Activated T-cell treated with anti-CD3 and anti-CD28 coated beads, Interleukin-2, amount 50 U/mL, for 24 hours (primary cell): ENCODE measurements around the gene TBX1.

Experiments
- DNase-seq: peaks from one replicate; pipeline ENCODE4 v3.0.0-alpha.2; 2020
- H3K27ac Mint-ChIP-seq: 2 replicates; pipeline ENCODE4 v1.8.0; 2020; ENCODE audit warnings: mild to moderate bottlenecking, mixed read lengths
- H3K27me3 Mint-ChIP-seq: 2 replicates; pipeline ENCODE4 v1.8.0; 2020; ENCODE audit warnings: mixed read lengths
- H3K36me3 Mint-ChIP-seq: 2 replicates; pipeline ENCODE4 v1.8.0; 2020; ENCODE audit warnings: low read depth, mixed read lengths
- H3K4me1 Mint-ChIP-seq: 2 replicates; pipeline ENCODE4 v1.8.0; 2020; ENCODE audit warnings: low read depth, mixed read lengths
- H3K4me3 Mint-ChIP-seq: 2 replicates; pipeline ENCODE4 v1.8.0; 2020; ENCODE audit warnings: mild to moderate bottlenecking, moderate library complexity, mixed read lengths
- H3K9me3 Mint-ChIP-seq: 2 replicates; pipeline ENCODE4 v1.8.0; 2020; ENCODE audit warnings: mixed read lengths

Gene TBX1

DNA sequence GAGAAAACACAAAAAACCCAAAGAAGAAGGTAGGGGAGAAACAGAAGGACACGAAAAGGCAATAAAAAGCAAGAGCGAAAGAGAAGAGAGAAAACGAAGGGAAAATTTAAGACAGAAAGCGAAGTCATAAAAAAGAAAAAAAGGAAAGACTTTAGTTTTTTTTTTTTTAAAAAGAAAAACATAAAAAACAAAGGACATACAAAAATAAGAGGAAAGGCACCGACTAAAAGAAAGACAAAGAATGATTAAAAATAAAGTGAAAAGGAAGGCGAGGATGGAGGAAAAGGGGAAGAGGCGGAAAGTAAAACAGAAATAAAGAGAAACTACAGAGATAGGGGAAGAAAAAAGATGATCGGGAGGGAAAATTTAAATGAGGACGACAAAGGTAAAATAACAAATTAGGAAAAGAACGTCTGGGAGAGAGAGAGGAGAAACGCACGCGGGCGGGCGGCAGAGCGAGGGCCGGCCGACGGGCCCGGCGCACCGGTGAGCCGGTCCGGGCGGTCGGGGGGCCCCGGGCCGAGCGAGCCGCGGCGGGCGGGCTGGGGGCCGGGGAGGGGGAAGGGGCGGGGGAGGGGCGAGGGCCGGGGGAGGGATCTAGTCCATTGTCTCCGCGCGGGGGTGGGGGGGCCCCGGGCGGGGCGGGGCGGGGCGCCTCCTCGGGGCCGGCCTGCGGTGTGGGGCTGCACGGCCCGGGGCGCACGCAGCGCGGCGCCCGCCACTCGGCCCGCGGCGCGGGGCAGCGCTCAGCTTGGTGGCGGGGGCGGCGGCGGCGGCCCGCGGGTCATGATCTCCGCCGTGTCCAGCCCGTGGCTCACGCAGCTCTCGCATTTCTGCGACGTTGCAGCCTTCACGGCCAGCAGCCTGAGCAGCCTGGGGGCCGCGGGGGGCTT is at the start of gene TBX1:
Gene TBX1, plus strand, starts transcription at position 721 of the 893 bp plus-strand sequence. Its CDS starts 66 bp downstream, at position 787.
- DNase-seq = no peak
- Mint-ChIP-seq H3K36me3 (no peaks in the 10 kb centered on the region), H3K9me3 (no peaks in the 10 kb centered on the region), H3K27ac (no peak within 1 kb of the TSS), H3K4me3 (peak within 1 kb of the TSS; percentile 67), H3K27me3 (peaks cover 82% of the 10 kb centered on the region), H3K4me1 (peaks cover 33% of the 10 kb centered on the region)

DNA sequence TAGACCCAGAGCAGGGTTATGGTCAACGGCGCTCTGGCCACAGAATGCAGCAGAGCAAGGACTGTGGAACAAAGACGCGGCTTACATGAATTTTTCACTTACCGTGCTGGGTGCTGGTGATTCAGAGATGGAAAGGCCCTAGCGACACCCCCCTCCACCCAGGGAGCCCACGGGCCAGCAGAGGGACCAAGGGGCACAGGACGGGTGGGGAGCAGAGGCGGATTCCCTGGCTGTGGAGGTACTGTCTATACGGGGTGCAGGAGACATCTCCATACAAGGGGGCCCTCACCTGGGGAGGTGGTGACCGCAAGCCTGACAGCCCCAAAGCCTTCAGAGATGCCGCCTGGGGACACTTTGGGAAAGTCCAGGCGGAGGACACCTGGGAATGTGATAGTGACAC is 47.3 kb upstream of the TBX1 start:
- H3K27me3 Mint-ChIP-seq = peaks cover 37% of the 10 kb centered on the region
- no peaks in the 10 kb centered on the region for H3K9me3 Mint-ChIP-seq
- DNase-seq = no peak
- peak overlapping the region; percentile 61 for H3K4me3 Mint-ChIP-seq
- H3K4me1 Mint-ChIP-seq = peaks cover 9% of the 10 kb centered on the region
- H3K36me3 Mint-ChIP-seq = no peaks in the 10 kb centered on the region
- H3K27ac Mint-ChIP-seq = no peak overlapping the region

DNA sequence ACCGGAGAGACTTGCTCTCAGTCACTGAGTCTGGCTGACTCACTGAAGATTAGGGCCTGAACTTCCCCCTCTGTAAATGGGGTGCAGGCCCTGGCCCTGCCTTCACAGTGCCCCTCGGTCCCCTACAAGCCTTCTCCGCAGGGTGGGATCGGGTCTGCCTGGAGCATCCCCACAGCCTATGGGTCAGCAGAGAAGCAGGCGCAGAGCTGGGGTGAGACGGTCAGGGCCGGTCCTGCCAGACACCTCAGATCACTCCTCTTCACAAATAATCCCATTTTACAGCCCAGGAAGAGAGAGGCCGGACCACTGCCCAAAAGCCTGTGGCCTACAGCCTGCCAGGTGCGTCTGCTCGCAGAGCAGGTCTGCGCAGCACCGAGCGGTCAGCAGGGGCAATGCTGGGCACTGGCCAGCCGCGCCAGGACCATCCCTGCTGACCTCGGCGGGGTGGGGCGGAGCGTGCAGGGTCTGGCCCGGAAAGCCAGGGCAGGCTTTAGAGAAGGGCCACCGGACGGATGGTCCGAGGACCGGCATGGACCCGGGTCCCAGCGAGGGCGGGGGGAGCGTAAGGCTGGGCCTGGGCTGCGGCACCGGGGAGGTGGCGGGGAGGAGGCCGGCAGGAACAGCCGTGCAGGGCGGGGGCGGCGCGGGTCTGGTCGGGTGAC is 46.8 kb upstream of the TBX1 start:
- Mint-ChIP-seq H3K9me3 (no peaks in the 10 kb centered on the region), H3K4me3 (peak overlapping the region; percentile 61), H3K27me3 (peaks cover 37% of the 10 kb centered on the region)

DNA sequence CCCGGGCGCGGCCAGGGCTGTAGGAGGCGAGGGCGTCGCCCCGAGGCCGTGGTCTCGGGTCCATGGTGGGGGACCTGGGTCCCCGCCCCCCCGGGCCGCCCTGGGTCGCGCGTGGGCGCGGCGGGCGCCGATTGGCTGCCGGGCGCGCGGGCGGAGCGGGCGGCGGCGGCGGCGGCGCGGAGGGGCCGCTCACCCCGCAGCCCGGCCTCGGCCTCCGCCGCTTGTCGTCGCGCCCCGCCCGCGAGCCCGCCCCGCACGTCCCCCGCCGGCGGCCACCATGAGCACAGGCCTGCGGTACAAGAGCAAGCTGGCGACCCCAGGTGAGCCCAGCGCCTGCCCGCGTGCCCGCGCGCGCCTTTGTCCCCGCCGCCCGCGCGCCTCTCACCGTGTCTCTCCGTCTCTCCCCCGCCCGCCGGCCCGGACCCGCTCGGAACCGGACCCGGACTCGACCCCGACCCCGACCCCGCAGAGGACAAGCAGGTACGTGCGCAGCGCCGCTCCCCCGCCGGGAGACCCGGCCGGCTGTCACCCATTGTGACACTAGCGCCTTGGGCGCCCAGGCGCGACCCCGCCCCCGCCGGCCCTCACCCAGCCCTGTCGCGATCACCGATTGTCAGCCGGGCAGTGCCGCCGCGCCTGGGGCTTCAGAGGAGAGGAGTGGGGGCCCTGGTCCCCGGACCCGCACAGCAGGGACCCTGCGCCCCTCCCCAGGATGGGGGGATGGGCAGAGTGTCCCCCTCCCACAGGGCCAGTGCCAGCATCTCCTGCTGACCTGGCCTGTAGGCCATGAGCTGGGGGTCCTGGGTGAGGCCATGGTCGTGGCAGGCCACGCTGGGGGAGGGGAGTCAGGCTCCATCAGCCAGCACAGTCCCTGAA is 46.0 kb upstream of the TBX1 start, which contains the start of gene SEPTIN5:
Gene SEPTIN5, plus strand, starts transcription at position 192 of the 876 bp plus-strand sequence. Its CDS starts 86 bp downstream, at position 278.
- Mint-ChIP-seq H3K36me3 (no peaks in the 10 kb centered on the region), H3K27ac (no peak within 1 kb of the TSS)

More for the DNA sequence above, 46.8 kb upstream of the TBX1 start:
- Mint-ChIP-seq H3K27ac (no peak overlapping the region), H3K36me3 (no peaks in the 10 kb centered on the region), H3K4me1 (peaks cover 9% of the 10 kb centered on the region)
- no peak for DNase-seq

DNA sequence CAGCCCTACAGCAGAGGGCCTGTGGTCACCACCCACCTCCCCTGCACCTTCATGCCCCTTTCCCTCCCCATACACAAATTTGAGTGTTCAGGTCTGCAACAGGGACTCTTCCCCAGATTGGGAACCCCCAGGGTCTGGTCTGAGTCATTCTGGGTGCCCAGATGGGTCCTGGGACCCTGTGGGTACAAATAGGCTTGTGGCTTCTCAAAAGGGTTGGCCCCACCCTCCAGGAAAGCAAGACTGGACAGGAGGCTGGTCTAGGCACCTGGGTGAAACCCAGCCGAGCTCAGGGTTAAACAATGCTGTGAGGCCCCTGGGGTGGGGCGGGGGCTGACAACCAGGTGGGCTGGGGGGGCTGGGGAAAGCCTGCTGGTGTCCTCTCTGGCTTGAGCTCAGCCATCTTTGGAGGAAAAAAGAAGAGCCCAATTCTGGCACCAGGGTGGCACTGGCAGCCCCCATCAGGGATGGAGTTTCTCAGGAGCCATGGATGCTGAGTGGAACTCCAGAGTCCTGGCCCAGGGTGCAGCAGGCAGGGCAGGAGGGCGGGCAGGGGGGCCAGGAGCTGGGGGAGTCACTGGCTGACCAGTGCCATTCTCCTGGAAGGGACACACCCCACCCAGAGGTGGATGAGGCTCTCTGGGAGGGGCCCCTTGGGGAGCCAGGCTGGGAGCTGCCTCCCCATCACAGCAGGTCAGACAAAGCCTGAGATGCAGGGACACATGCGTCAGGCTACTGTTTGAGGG is 45.2 kb upstream of the TBX1 start:
- Mint-ChIP-seq H3K4me1 (peaks cover 13% of the 10 kb centered on the region), H3K27ac (no peak overlapping the region), H3K27me3 (peaks cover 50% of the 10 kb centered on the region), H3K4me3 (peak overlapping the region; percentile 39), H3K9me3 (no peaks in the 10 kb centered on the region), H3K36me3 (no peaks in the 10 kb centered on the region)
- DNase-seq = peak; percentile 34

More for the DNA sequence above, 46.0 kb upstream of the TBX1 start, which contains the start of gene SEPTIN5:
- H3K27me3 Mint-ChIP-seq = peaks cover 42% of the 10 kb centered on the region
- H3K4me1 Mint-ChIP-seq = peaks cover 13% of the 10 kb centered on the region
- no peaks in the 10 kb centered on the region for H3K9me3 Mint-ChIP-seq
- H3K4me3 Mint-ChIP-seq = peak within 1 kb of the TSS; percentile 62
- DNase-seq = peak; percentile 42

DNA sequence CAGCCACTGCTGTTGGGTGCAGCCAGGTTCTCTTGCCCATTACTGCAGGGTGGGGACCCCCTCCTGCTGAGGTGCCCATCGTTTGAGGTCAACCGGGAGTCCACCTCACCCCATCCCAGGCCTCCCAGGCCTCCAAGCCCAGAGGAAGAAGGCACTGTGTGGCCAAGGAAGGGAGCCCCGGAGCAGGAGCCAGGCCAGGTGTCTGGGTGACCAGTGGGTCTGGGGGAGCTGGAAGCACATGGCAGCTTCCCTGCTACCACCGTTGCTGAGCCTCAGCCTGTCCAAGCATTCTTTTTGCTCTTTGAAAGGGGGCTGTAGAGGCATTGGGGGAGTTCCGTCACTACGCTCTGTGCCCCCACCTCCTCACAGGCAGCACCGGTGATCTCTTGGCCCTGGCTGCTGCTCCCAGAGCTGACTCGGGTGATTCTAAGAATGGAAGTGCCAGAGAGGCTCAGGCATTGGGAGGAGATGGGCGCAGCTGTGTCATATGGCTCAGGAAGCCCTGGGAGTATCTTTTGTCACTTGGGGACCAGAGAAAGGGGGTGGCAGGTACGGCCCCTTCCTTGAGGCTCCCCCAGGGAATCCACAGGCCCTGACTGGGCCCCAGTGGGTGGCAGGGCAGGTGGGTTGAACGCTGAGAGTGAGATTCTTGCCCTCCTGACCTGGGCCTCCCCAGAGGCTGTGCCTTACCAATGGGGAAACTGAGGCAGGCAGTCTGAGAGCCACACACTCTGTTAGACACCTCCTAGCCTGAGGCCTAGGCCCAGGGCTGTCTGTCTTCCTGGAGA is 44.3 kb upstream of the TBX1 start:
- H3K4me1 Mint-ChIP-seq = peaks cover 13% of the 10 kb centered on the region
- H3K4me3 Mint-ChIP-seq = no peak overlapping the region
- H3K27me3 Mint-ChIP-seq = peaks cover 59% of the 10 kb centered on the region
- no peaks in the 10 kb centered on the region for H3K9me3 Mint-ChIP-seq
- no peak overlapping the region for H3K27ac Mint-ChIP-seq
- no peaks in the 10 kb centered on the region for H3K36me3 Mint-ChIP-seq
- no peak for DNase-seq

DNA sequence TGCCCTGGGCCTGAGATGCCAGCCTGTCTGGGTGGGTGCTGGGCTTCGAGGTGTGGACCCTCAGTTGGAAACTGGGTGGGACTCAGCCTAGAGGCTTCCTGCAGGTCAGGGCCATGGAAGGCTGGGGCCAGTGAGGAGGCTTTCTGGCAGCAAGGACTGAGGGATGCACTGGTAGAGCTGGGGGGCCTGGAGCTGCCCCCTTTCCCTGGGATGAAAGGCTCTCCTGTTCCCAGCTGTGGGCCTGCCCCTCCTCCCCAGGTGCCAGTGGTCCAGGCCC is 43.8 kb upstream of the TBX1 start:
- Mint-ChIP-seq H3K4me3 (no peak overlapping the region), H3K27ac (no peak overlapping the region), H3K27me3 (peaks cover 64% of the 10 kb centered on the region), H3K9me3 (no peaks in the 10 kb centered on the region), H3K36me3 (no peaks in the 10 kb centered on the region), H3K4me1 (peaks cover 13% of the 10 kb centered on the region)
- no peak for DNase-seq

DNA sequence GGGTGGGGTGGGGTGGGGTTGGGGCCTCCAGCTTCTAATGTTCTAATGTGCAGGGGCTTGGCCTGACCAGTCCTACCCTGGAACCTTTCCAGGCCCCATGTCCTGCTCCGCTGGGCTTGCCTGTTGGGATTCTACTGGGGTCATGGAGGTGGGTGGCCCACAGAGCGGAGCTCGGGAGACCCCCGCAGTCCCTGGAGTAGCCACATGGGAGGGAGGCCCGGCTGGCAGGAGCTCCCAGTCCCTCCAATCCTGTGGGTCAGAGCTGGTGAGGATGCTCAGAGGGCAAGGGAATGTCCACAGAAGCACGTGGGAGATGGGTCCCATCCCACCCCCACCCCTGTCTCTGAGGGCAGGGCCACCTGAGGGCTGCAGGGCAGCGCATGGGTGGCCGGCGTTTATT is 43.4 kb upstream of the TBX1 start:
- H3K27me3 Mint-ChIP-seq = peaks cover 65% of the 10 kb centered on the region
- H3K4me1 Mint-ChIP-seq = peaks cover 13% of the 10 kb centered on the region
- H3K9me3 Mint-ChIP-seq = no peaks in the 10 kb centered on the region
- H3K4me3 Mint-ChIP-seq = no peak overlapping the region
- no peaks in the 10 kb centered on the region for H3K36me3 Mint-ChIP-seq
- no peak overlapping the region for H3K27ac Mint-ChIP-seq
- no peak for DNase-seq

DNA sequence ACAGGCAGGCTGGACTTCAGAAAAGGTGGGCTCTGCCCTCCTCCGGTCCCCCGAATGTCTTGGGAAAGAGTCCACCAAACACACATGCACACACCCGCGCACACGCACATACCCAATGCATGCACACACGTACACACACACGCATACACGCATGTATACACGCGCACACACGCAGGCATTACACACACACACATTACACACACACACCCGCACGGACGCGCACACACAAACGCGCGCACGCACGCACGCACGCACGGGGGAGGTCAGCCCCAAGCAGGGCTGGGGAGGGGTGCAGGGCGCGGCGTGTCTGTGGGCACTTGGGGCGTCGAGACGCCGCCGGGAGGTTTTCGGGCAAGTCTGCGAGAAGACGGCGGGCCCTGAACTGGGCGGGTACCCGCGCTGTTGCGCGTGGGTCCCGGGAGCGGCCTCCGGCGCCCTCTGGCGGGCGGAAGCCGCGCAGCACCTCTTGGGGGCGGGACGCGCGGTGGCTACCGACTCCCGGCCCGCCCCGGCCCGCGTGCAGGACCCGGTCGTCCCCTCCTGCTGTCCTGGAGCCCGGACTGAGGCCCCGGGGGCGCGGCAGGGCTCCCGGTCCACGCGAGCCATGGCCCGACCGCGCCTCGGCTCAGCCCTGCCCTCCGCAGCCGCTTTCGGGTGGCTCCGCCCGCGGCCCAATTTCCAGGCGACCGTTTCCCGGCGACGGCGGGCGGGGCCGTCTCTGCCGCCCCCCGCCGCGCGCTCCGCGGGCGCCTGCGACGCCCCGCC is 42.7 kb upstream of the TBX1 start:
- Mint-ChIP-seq H3K27me3 (peaks cover 67% of the 10 kb centered on the region), H3K4me1 (peaks cover 16% of the 10 kb centered on the region), H3K9me3 (no peaks in the 10 kb centered on the region), H3K27ac (no peak overlapping the region), H3K36me3 (no peaks in the 10 kb centered on the region), H3K4me3 (peak overlapping the region; percentile 62)
- DNase-seq = peak; percentile 90

DNA sequence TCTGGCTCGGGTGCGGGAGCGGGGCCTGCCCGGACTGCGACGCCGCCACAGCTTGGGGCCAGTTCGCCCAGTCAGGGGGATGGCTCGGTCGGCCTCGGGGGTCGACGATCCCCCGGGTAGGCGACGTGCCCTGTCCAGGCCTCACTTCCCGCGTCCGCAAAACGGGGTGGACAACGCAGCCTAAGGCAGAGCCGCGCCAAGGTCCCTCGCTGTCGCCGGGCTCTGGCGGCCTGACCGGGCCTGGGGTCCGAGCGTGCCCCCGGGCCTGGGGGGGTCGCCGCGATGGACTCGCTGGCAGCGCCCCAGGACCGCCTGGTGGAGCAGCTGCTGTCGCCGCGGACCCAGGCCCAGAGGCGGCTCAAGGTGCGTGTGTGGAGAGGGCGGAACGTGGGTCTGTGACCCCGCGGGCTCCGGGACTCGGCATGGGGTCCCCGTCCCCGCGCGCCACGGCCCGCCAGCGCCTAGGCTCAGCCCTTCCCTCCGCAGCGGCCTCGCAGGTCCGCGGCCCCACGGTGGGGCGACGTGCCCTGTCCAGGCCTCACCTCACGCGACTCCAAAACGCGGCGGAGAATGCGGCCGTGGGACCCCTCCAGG is 42.0 kb upstream of the TBX1 start:
- Mint-ChIP-seq H3K4me3 (no peak overlapping the region), H3K9me3 (no peaks in the 10 kb centered on the region), H3K27ac (no peak overlapping the region), H3K36me3 (no peaks in the 10 kb centered on the region), H3K27me3 (peaks cover 67% of the 10 kb centered on the region), H3K4me1 (peaks cover 19% of the 10 kb centered on the region)
- DNase-seq = no peak

DNA sequence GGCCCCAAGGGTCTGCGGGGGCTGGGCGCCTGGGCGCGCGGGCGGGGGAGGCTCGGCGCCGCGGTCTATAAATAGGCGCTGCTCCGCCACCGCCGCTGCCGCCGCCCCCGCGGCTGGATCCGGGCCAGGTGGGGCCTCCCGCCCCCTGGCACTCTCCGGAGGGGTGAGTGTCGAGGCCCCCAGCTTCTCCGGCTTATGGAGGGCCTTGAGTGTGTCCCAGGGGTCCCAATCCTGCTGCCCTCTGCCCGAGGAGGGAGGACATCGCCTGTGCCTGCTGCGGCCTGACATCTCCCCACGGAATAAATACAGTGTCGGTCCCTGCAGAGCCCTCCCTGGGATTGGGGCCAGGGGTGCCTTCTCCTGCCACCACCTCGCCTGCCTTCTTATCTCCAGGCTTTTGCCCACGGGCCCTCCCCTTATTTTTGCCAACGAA is 41.5 kb upstream of the TBX1 start:
- no peak overlapping the region for H3K27ac Mint-ChIP-seq
- H3K36me3 Mint-ChIP-seq = no peaks in the 10 kb centered on the region
- no peak for DNase-seq
- peaks cover 18% of the 10 kb centered on the region for H3K4me1 Mint-ChIP-seq
- peak overlapping the region; percentile 41 for H3K4me3 Mint-ChIP-seq
- no peaks in the 10 kb centered on the region for H3K9me3 Mint-ChIP-seq
- peaks cover 63% of the 10 kb centered on the region for H3K27me3 Mint-ChIP-seq

DNA sequence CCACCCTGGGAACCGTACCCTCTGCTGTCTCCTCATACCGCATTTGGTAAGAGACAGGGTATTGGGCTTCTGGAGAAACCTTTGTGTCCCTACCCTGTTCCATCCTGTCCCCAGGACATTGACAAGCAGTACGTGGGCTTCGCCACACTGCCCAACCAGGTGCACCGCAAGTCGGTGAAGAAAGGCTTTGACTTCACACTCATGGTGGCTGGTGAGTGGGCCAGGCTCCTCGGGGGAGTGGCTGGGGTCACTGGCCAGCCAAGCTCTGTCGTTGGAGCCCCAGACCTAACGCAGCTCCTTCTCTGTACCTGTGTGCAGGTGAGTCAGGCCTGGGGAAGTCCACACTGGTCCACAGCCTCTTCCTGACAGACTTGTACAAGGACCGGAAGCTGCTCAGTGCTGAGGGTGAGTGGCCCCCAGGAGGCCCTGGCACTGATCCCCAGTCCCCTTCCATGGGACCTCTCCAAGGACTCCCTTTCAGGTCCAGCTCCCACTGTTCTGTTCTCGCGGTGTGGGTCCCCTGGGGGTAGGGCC is 41.0 kb upstream of the TBX1 start:
- no peak overlapping the region for H3K27ac Mint-ChIP-seq
- no peaks in the 10 kb centered on the region for H3K9me3 Mint-ChIP-seq
- peaks cover 65% of the 10 kb centered on the region for H3K27me3 Mint-ChIP-seq
- peaks cover 19% of the 10 kb centered on the region for H3K4me1 Mint-ChIP-seq
- H3K4me3 Mint-ChIP-seq = peak overlapping the region; percentile 41
- no peak for DNase-seq
- no peaks in the 10 kb centered on the region for H3K36me3 Mint-ChIP-seq
